Uterus (tissue), 4 donors: Measurements from ENCODE around the gene LAMB4. TPM values are rescaled to one million over a fixed set of nuclear protein-coding genes. Genes with fewer than 3 reads are reported as not detected.

Source experiments
- DNase-seq, 2 donors: peaks; one replicate each; pipeline ENCODE4 v3.0.0-alpha.2; 2019 to 2020
- H3K27ac ChIP-seq, 2 donors: fragments of 200-600 bp; sonication (generic); 1 replicate in 1 of 2; 2 replicates in 1 of 2; pipeline ENCODE4 v1.5.1; 2016 to 2018
- H3K27me3 ChIP-seq, 2 donors: fragments of 200-600 bp; sonication (generic); one replicate each; pipeline ENCODE4 v1.5.1; 2018 to 2019; ENCODE audit warnings: control low read depth in 1 of 2
- H3K36me3 ChIP-seq, 2 donors: fragments of 200-600 bp; sonication (generic); one replicate each; pipeline ENCODE4 v1.5.1; 2019; ENCODE audit warnings: control low read depth in 1 of 2
- H3K4me1 ChIP-seq, 2 donors: fragments of 200-600 bp; sonication (generic); one replicate each; pipeline ENCODE4 v1.5.1; 2018 to 2019; ENCODE audit warnings: control low read depth in 1 of 2
- H3K4me3 ChIP-seq, 2 donors: fragments of 200-600 bp; sonication (generic); 1 replicate in 1 of 2; 2 replicates in 1 of 2; pipeline ENCODE4 v1.5.1; 2018 to 2019; ENCODE audit warnings: mild to moderate bottlenecking in 1 of 2
- H3K9me3 ChIP-seq, 2 donors: fragments of 200-600 bp; sonication (generic); one replicate each; pipeline ENCODE4 v1.5.1; 2019; ENCODE audit warnings: control low read depth in 1 of 2
- POLR2A ChIP-seq, 2 donors: fragments of 450-650 bp; IDR thresholded peaks; one replicate each; pipeline ENCODE4 v1.6.1; 2016; ENCODE audit warnings: antibody characterized with exemption in 2 of 2, mild to moderate bottlenecking in 1 of 2, moderate library complexity in 1 of 2
- intact Hi-C: fragments of 100-400 bp; cut with DNase I; formaldehyde crosslinking; loops from one replicate; pipeline ENCODE4 v1.15.1; 2023; ENCODE audit warnings: low total_unique reads
- total RNA-seq, 4 donors: library from RNA; depleted of rRNA in 3 of 4; stranded (reverse); fragments of >200 nt in 3 of 4; gene quantifications; one replicate each; pipeline versions ENCODE4 v1.1.0 to v1.2.4, GENCODE V29; 2014 to 2023
- TF ChIP-seq, protein P1 (sequence below), 4 experiments: fragments of 200-600 bp in 2 of 4; fragments of 450-650 bp in 2 of 4; sonication (generic) in 2 of 4; IDR thresholded peaks; one replicate each; pipeline ENCODE4 v1.5.1; 2016 to 2019; ENCODE audit warnings: antibody characterized with exemption in 4 of 4, mild to moderate bottlenecking in 2 of 4, moderate library complexity in 1 of 4
- donor health status: DM: yes; HTN: yes; CAD: no.

Gene LAMB4
- total RNA-seq, 4 donors from 2014 or later = 0.59 to 0.90 TPM; not detected in 2

DNA sequence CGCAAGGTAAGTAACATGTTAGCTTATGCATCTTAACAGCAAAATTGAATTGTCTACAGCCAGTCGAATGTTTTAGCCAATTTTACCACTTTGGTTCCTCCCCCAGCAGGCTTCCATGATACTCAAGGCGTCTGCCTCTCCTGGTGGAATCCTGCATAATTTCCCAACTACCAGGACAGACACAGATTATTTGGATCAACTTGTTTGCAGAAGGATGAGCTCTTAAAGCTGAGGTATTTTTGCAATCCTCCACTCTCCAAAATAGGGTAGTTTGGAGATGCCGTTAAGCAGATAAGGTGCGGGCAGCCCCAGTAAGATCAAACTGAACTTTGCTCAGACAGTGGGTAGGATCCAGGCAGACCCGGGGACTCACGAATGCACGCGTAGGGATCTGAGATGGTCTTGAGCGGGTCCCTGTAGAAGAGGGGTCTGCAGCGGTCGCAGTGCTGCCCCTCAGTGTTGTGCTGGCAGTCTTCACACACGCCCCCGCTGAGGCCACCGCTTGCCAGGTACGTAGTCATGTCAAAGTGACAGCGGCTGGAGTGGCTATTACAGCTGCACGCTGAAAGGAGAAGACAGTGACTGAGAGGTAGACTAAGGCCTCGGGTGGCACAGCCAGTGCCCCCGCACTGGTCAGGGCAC is 27.4 kb downstream of the LAMB4 start:
- H3K4me1 ChIP-seq = no peaks in the 10 kb centered on the region
- no peak overlapping the region for H3K4me3 ChIP-seq
- DNase-seq = no peak
- no peaks in the 10 kb centered on the region for H3K36me3 ChIP-seq
- no peaks in the 10 kb centered on the region for H3K9me3 ChIP-seq
- no peak overlapping the region for H3K27ac ChIP-seq
- H3K27me3 ChIP-seq = no peaks in the 10 kb centered on the region
- intact Hi-C loops = no loop called here
- no peak for TF ChIP-seq POLR2A (IDR thresholded peaks at IDR 0.05)
- TF ChIP-seq, protein P1, sequence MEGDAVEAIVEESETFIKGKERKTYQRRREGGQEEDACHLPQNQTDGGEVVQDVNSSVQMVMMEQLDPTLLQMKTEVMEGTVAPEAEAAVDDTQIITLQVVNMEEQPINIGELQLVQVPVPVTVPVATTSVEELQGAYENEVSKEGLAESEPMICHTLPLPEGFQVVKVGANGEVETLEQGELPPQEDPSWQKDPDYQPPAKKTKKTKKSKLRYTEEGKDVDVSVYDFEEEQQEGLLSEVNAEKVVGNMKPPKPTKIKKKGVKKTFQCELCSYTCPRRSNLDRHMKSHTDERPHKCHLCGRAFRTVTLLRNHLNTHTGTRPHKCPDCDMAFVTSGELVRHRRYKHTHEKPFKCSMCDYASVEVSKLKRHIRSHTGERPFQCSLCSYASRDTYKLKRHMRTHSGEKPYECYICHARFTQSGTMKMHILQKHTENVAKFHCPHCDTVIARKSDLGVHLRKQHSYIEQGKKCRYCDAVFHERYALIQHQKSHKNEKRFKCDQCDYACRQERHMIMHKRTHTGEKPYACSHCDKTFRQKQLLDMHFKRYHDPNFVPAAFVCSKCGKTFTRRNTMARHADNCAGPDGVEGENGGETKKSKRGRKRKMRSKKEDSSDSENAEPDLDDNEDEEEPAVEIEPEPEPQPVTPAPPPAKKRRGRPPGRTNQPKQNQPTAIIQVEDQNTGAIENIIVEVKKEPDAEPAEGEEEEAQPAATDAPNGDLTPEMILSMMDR (IDR thresholded peaks at IDR 0.05) = no peak

DNA sequence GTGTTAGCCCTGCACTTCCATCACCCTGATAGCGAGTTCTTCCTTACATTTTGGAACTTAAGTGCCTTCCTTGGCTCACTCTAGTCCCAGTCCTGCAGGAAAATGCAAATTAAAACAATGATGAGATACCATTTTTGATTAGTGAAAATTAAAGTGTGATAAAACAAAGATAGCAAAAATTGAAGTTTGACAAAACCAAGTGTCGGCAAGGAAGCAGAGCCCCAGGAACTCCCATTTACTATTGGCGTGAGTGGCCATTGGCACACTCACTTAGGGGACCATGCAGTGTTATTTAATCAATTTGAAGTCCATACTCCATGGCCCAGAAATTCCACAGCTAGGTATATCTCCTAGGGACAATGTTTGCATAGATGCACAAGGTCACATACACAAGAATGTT is 28.4 kb downstream of the LAMB4 start:
- no peak for DNase-seq
- H3K27ac ChIP-seq = no peak overlapping the region
- intact Hi-C loops = no loop called here
- H3K4me3 ChIP-seq = no peak overlapping the region
- no peaks in the 10 kb centered on the region for H3K36me3 ChIP-seq
- no peaks in the 10 kb centered on the region for H3K4me1 ChIP-seq
- TF ChIP-seq, protein P1 (IDR thresholded peaks at IDR 0.05) = no peak
- TF ChIP-seq POLR2A (IDR thresholded peaks at IDR 0.05) = no peak
- no peaks in the 10 kb centered on the region for H3K9me3 ChIP-seq
- H3K27me3 ChIP-seq = no peaks in the 10 kb centered on the region

DNA sequence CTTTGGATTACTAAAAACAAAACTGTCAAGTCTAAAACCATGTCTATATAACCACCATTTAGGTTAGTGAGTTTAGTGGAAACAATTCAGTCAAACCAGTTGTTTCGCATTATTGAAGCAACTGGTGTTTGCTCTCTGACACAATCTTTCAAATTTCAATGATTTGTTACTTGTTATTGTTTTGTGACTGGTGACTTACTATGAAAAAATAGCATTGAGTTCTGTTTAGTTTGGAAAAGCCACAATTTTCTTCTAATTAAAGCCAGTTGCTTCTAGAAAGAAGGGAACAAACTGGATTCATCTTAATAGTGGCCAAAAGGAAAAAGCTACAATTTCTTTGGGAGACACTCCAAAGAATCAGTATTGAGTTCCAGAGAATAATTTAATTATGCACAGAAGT is 30.4 kb downstream of the LAMB4 start:
- TF ChIP-seq POLR2A (IDR thresholded peaks at IDR 0.05) = no peak
- TF ChIP-seq, protein P1 (IDR thresholded peaks at IDR 0.05) = no peak
- Histone ChIP-seq H3K9me3 (no peaks in the 10 kb centered on the region), H3K4me1 (no peaks in the 10 kb centered on the region), H3K27me3 (no peaks in the 10 kb centered on the region), H3K4me3 (no peak overlapping the region), H3K36me3 (no peaks in the 10 kb centered on the region), H3K27ac (no peak overlapping the region)
- intact Hi-C loops = no loop called here
- no peak for DNase-seq

DNA sequence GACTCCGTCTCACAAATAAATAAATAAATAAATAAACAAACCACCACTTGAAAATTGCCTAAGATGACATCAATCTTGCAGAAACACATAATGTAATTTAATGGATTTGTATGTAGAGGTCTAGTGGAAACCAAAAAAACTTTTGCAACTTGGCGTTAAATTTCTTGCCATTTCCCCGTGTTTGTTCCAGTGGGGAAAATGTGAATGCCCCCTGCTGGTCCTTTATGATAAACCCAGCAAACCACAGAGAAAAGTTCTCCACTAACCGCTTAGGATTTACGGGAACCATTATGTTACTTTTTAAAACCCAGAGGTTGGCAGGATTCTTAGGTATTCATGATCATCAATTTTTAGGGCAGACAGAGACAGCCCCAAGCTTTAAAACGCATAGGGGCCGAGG is 32.5 kb downstream of the LAMB4 start:
- H3K4me1 ChIP-seq = no peaks in the 10 kb centered on the region
- H3K36me3 ChIP-seq = no peaks in the 10 kb centered on the region
- H3K9me3 ChIP-seq = no peaks in the 10 kb centered on the region
- H3K27me3 ChIP-seq = no peaks in the 10 kb centered on the region
- intact Hi-C loops = no loop called here
- H3K27ac ChIP-seq = no peak overlapping the region
- no peak for DNase-seq
- TF ChIP-seq POLR2A (IDR thresholded peaks at IDR 0.05) = no peak
- TF ChIP-seq, protein P1 (IDR thresholded peaks at IDR 0.05) = no peak
- no peak overlapping the region for H3K4me3 ChIP-seq

DNA sequence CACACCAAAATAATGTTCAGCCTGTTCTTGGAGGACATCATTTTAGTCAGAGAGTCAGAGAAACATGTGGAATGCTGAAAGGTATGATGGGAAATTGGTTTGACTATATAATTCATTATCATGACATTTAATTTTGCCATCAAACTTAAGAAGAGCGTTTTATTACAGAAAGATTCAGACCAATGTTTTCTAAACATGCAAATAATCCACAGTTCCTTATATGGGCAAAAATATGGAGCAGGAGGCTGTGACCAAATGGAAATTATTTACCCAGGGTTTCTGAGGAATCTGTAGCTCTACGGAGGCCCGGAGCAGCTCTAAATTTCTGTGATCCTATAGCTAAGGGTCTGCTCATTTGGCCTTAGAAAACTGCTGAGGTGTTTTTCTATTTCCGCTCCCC is 33.2 kb downstream of the LAMB4 start:
- no peak overlapping the region for H3K4me3 ChIP-seq
- no peaks in the 10 kb centered on the region for H3K27me3 ChIP-seq
- H3K9me3 ChIP-seq = no peaks in the 10 kb centered on the region
- no peak for TF ChIP-seq POLR2A (IDR thresholded peaks at IDR 0.05)
- TF ChIP-seq, protein P1 (IDR thresholded peaks at IDR 0.05) = no peak
- no peaks in the 10 kb centered on the region for H3K36me3 ChIP-seq
- DNase-seq = no peak
- no peaks in the 10 kb centered on the region for H3K4me1 ChIP-seq
- intact Hi-C loops = no loop called here
- H3K27ac ChIP-seq = peak overlapping the region in 1 of 2 donors; percentile 9
